Heart left ventricle (tissue), 13 donors: ENCODE measurements around the gene TMEM150B.

ENCODE experiments used
- POLR2A ChIP-seq, 2 donors: fragments of 450-650 bp; IDR thresholded peaks; one replicate each; pipeline ENCODE4 v1.6.1; 2017; ENCODE audit warnings: antibody characterized with exemption in 2 of 2, mild to moderate bottlenecking in 2 of 2, moderate library complexity in 2 of 2
- TF ChIP-seq, protein P1 (sequence below), 12 donors: fragments of 200-600 bp; sonication (generic) in 4 of 12; IDR thresholded peaks; one replicate each; pipeline versions ENCODE4 v1.5.0 to v1.8.0; 2018 to 2022; ENCODE audit warnings: antibody characterized with exemption in 12 of 12, mild to moderate bottlenecking in 5 of 12
- donor health status: ischemic (EF 13 %, LVEDD 7.1; RV severe dilation, severe dysfunction).
- donor health status: DM: no; HTN: yes; CAD: no.
- donor health status: DM: no; HTN: no; CAD: no.
- donor health status: ischemic (EF 25% LVEDD 6.9; RV normal size, moderate dysfunction).
- donor health status: ischemic (EF 25% LVEDD 5.7; RV mildly dilated, moderate dysfunction).
- donor health status: ischemic (EF 35%, LVEDD 5.7; RV mildly dilated, moderate dysfunction).
- donor health status: nonischemic (EF 11% LVEDD 7.7; RV severe dilation, severe dysfunction).
- donor health status: DM: yes; HTN: yes; CAD: no.
- donor health status: PGD.
- donor health status: ischemic (EF 29% LVEDD 5.4; RV normal size, mild dysfunction).
- donor health status: nonischemic (EF 23%, LVEDD 6.1; RV moderate dilation, normal function).

DNA sequence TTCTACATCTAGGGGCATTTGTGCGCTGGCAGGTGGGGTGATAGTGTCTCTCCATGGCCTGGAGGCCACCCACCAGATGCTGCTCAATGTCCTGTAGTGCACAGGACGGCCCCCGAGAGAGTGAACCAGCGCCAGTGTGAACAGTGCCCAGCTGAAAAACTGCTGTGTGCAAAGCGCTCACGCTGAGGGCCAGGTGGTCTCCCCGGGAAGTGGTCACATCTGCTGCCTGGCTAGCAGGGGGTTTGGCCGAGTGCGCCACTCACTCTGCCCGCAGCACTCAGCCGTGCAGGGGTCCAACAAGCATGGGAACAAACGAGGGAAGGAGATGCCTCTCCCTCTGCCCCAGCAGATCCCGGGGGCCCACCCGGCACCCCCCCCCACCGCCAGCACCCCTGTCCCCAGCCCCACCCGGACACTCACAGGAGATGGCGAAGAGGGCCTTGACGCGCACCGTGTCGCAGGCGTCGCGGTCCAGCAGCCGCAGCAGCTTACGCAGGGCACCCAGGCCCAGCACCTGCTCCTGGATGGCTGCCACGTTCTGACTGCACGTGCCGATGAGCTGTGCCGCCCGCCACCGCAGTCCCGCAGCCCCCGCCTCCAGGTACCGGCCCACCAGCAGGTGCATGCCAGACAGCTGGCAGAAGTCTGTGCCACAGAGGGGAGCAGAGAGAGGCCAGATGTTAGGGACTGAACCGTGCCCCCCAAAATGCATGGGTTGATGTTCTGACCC, 51.0 kb downstream of the TMEM150B start:
- no peak for TF ChIP-seq POLR2A (IDR thresholded peaks at IDR 0.05)
- TF ChIP-seq, protein P1, sequence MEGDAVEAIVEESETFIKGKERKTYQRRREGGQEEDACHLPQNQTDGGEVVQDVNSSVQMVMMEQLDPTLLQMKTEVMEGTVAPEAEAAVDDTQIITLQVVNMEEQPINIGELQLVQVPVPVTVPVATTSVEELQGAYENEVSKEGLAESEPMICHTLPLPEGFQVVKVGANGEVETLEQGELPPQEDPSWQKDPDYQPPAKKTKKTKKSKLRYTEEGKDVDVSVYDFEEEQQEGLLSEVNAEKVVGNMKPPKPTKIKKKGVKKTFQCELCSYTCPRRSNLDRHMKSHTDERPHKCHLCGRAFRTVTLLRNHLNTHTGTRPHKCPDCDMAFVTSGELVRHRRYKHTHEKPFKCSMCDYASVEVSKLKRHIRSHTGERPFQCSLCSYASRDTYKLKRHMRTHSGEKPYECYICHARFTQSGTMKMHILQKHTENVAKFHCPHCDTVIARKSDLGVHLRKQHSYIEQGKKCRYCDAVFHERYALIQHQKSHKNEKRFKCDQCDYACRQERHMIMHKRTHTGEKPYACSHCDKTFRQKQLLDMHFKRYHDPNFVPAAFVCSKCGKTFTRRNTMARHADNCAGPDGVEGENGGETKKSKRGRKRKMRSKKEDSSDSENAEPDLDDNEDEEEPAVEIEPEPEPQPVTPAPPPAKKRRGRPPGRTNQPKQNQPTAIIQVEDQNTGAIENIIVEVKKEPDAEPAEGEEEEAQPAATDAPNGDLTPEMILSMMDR (IDR thresholded peaks at IDR 0.05) = no peak
